GM06990 (cell line): Measurements from ENCODE around the gene TMEM184A.
A peak's percentile ranks its signal among the peaks of the same experiment; 100 is the strongest.

ENCODE experiments used
- DNase-seq: peaks from one replicate; pipeline ENCODE4 v3.0.0-alpha.2; 2011; ENCODE audit not compliant: insufficient read length; ENCODE audit errors: extremely low read depth
- H3K27me3 ChIP-seq: replicated peaks from 2 replicates; pipeline ENCODE4 v1.6.0; 2011; ENCODE audit warnings: low read length; ENCODE audit not compliant: control insufficient read depth, insufficient read depth
- H3K36me3 ChIP-seq: 2 replicates; pipeline ENCODE4 v1.5.1; 2011; ENCODE audit warnings: low read length; ENCODE audit not compliant: control insufficient read depth, insufficient read depth
- H3K4me3 ChIP-seq: replicated peaks from 2 replicates; pipeline ENCODE4 v1.5.1; 2011; ENCODE audit warnings: low read depth, mild to moderate bottlenecking, control low read depth, low read length
- CTCF ChIP-seq: IDR thresholded peaks from 2 replicates; pipeline ENCODE4 v1.5.1; 2011; ENCODE audit warnings: low read length, control low read depth, mild to moderate bottlenecking, inconsistent platforms; ENCODE audit not compliant: insufficient read depth, poor library complexity, severe bottlenecking

TMEM184A gene

GRCh38 chr7:1580422-1581030 is 24.5 kb upstream of the TMEM184A start:
- H3K36me3 ChIP-seq = no peaks in the 10 kb centered on the region
- DNase-seq = no peak
- TF ChIP-seq CTCF = no peak
- no peak overlapping the region for H3K4me3 ChIP-seq
- H3K27me3 ChIP-seq = no peaks in the 10 kb centered on the region

GRCh38 chr7:1579481-1580421 is 23.7 kb upstream of the TMEM184A start:
- DNase-seq = peak; percentile 39
- no peaks in the 10 kb centered on the region for H3K36me3 ChIP-seq
- TF ChIP-seq CTCF = peak; percentile 91

GRCh38 chr7:1578513-1578912 is 22.5 kb upstream of the TMEM184A start:
- no peaks in the 10 kb centered on the region for H3K36me3 ChIP-seq
- DNase-seq = no peak
- no peak for TF ChIP-seq CTCF
- H3K4me3 ChIP-seq = no peak overlapping the region
- no peaks in the 10 kb centered on the region for H3K27me3 ChIP-seq

More at GRCh38 chr7:1579481-1580421, 23.7 kb upstream of the TMEM184A start:
- Histone ChIP-seq H3K27me3 (no peaks in the 10 kb centered on the region), H3K4me3 (no peak overlapping the region)

- TF ChIP-seq CTCF = no peak
- H3K27me3 ChIP-seq = no peaks in the 10 kb centered on the region
- DNase-seq = no peak
- no peaks in the 10 kb centered on the region for H3K36me3 ChIP-seq
- no peak overlapping the region for H3K4me3 ChIP-seq
Measured at GRCh38 chr7:1576521-1577253, 20.7 kb upstream of the TMEM184A start.

- Histone ChIP-seq H3K36me3 (no peaks in the 10 kb centered on the region), H3K4me3 (no peak overlapping the region), H3K27me3 (no peaks in the 10 kb centered on the region)
- TF ChIP-seq CTCF = no peak
- no peak for DNase-seq
Measured at GRCh38 chr7:1575809-1576208, 19.8 kb upstream of the TMEM184A start.
